Stimulated activated CD4-positive, alpha-beta T cell treated with anti-CD3 and anti-CD28 coated beads, Interleukin-12 subunit alpha, Interleukin-12 subunit beta, amount 100 ng/mL, for 24 hours (primary cell): ENCODE measurements around the gene TXNDC5.
A peak's percentile ranks its signal among the peaks of the same experiment; 100 is the strongest.
"Not testable (repeated sequence)": the region's sequence is repeated elsewhere in the genome, so short reads cannot be mapped to it uniquely, and the experiment has no call there.

Source experiments
- DNase-seq, 2 experiments: peaks; one replicate each; pipeline ENCODE4 v3.0.0-alpha.2; 2020; ENCODE audit warnings: low read depth in 2 of 2

TXNDC5 gene

DNA sequence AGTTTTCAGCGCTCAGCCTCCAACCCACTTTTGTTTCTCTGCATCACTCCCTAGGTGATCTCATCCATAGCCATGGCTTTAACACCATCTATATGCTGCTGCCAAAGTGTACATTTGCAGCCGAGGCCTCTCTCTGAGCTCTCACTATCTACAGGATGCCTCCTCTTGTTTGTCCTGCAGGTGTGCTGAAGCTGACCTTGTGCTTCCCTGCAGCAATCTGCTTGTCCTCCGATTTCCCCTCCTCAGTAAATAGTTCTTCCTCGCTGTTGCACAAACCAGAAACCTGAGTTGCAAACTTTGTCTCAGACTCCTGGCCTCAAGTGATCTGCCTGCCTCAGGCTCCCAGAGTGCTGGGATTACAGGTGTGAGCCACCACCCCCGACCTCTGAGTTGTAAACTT lies 3.7 kb upstream of the TXNDC5 start:
- DNase-seq, result no peak

DNA sequence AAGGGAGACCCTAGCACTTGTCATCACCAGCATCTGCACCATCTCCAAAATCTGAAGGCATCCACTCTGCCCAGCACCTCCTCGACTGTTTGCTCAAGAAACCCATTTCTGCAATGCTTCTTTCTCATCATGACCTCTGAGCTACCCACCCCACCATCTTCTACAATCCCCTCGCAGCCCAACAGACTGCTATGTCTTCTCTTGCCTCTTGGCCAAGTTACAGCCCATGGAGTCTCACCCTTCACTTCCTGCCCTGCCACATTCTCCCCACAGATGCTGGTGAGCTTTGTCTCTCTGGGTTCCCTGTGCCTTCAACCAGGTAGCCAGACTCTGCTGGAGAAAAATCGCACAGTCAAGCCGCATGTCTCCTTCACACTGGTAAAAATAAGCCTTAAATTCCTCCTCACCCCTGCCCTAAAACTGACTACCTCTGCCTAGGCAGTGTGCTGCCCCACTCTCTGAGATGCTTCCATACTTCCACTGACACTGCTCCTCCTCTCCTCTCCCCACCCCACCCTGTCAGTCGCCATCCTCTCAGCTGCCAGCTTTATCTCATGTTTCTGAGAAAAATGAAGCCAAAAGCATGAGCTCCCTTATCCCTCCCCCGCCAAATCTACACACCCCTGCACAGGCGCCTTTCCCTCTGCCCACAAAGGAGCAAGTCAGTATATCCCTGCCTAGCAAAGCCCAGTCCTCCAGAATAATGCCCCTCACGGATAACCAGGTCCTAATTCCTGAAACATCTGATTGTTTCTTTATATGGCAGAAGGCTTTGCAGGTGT lies 2.3 kb upstream of the TXNDC5 start:
- no peak for DNase-seq

- no peak for DNase-seq
Measured at GRCh38 chr6:7912024-7912423, 1.4 kb upstream of the TXNDC5 start.

- DNase-seq, result no peak
Measured at GRCh38 chr6:7911345-7911725, 747 bp upstream of the TXNDC5 start.

DNA sequence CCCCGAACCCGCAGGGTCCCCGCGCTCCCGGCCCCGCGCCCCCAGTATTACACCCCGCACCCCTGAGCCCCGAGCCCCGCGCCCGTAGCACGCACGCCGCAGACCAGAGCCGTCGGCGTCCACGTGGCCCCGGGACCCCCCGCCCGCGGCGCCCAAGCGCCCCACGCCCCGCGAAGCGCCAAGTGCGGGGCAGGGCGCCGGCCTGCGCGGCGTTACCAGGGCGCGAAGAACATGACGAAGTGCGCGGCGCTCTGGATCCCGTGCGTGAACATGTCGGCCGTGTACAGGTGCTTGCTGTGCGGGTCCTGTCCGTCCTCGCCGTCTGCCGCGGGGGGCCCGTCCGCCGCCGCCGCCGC lies 312 bp downstream of the TXNDC5 start:
- no peak for DNase-seq

GRCh38 chr6:7909323-7910276 lies 988 bp downstream of the TXNDC5 start:
- DNase-seq, result peak; percentile 24 to 59

DNA sequence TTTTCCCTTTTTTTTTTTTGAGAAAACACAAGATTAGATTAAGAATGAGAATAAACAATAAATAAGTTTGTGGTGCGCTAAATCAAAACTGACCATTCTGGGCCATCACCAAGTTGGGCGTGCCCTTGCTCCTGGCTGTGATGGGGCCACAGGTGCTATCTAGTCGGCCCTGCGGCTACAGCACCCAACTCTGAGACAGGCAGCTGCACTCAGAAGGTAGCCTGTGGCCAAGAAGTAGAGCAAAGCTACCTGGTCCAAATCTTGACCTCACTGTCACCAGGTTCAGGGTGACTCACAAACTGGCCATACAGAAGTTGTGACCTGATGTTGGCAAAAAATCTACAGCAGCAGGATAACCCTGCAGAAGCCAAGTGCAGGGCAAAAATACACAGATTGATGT lies 3.4 kb downstream of the TXNDC5 start:
- DNase-seq, result no peak

- no peak for DNase-seq
Measured at GRCh38 chr6:7906741-7907140, 3.8 kb downstream of the TXNDC5 start.

DNA sequence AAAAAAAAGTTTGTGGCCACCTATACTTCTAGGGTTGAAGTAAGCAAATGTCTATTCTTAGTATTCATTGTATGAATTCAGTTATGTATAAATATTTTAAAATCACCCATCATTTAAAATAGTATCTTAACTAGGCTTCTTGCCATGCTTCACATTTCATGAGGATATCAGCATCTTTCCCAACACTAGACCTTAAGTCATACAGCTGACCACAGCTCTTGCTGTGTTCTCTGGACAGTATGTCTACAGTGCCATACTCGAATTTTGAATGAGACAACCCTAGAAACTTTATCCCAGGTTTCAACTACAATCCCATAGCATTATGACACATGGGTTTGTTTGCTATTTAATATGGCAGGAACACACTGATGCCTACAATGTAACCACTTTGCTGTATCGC lies 5.2 kb downstream of the TXNDC5 start:
- DNase-seq, result no peak

GRCh38 chr6:7904654-7905319 lies 5.8 kb downstream of the TXNDC5 start:
- DNase-seq, result no peak

GRCh38 chr6:7903673-7904072 lies 6.9 kb downstream of the TXNDC5 start:
- no peak for DNase-seq

DNA sequence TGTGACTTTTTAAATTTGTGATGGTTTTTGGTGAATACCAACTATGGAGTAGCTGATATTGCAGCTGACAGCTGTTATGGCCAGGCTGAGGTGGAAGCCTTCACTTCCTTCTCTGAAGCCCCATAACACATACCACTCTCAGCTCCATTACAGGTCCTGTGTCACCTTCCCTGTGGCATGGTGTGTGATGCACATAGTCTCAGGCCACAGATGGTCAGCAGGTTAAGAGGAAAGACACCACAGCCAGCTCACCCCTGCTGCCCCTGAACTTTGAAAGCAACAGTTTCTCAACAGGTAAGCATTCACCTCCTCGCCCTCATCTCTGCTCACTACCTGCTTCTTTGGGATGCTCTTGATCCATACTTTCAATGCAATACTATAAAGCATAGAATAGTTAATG lies 7.7 kb downstream of the TXNDC5 start:
- DNase-seq, result no peak

DNA sequence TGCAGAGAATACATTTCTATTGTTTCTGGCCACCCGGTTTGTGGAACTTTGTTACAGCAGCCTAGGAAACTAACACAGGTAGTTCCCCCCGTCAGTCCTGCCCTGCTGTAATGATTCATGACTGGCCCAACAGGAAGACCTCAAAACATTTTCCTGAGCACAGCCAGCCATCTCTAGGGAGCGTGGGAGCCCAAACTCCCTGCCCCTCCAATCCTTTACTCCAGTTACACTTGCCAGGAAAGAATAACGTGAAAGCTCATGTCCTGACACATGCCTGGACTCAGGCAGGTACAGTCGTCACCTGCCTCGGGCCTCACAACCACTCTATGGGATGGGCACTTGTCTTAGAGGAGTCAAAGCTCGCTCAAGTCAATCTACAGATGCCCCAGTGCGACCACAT lies 8.4 kb downstream of the TXNDC5 start:
- DNase-seq, result no peak

DNA sequence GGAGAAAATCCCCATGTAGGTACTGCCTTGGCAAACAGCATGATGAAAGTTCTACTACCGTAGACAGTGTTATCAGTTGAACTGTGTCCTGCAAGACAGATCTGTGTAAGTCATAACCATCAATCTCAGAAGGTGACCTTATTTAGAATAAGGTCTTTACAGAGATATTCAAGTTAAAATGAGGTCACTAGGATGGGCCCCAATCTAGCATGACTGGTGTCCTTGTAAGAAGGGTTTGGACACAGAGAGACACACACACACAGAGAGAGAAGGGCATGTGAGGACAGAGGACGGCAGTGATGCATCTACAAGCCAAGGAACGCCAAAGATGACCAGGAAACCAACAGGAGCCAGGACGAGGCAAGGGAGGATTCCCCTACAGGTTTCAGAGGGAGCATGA lies 8.8 kb downstream of the TXNDC5 start:
- DNase-seq, result no peak

DNA sequence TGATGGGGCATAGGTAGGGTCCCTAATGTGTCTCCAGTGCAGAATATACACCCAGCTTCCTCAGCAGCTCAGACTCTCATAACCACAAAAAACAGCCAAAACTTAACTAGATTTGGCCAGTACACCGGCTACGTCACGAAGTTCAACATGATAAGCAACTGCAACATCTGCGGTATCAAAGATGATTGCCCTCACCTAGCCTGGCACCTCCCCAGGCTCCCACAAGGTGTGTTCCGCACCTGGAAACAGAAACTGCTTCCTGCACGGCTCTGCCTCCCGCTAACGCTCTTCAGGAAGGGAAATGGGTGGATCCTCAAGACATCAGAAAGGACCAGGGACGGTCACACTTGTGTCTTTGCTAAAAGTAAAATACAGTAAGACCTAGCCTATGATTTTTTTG lies 9.5 kb downstream of the TXNDC5 start:
- no peak for DNase-seq

DNA sequence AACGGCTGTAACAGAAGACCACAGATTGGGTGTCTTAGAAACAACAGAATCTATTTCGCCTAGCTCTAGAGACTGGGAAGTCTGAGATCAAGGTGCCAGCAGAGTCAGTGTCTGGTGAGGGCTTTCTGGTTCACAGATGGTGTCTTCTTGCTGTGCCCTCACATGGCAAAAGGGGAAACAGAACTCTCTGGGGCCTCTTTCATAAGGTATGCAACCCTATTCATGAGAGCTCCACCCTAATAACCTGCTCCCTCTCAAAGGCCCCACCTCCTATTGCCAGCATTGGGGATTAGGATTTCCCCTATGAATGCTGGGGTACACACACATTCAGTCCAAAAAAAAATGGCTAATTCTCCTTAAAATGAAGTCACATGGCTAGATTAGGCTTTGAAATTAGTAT lies 10.0 kb downstream of the TXNDC5 start:
- DNase-seq, result no peak

DNA sequence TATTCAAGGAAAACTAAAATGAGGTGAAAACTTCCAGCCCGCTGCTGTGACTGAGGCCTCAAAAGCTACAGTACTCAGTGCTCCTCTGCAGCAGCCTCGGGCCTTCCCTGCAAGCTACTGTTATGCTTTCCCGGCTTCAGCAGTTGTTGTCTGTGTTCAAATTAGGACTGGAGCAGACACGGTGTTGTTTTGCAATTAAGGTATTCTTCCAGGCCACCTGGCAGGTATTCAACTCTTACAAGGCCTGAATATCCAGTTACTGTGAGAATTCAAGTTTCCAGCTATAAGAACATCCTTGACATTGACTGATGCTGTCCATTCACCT lies 10.7 kb downstream of the TXNDC5 start:
- no peak for DNase-seq

DNA sequence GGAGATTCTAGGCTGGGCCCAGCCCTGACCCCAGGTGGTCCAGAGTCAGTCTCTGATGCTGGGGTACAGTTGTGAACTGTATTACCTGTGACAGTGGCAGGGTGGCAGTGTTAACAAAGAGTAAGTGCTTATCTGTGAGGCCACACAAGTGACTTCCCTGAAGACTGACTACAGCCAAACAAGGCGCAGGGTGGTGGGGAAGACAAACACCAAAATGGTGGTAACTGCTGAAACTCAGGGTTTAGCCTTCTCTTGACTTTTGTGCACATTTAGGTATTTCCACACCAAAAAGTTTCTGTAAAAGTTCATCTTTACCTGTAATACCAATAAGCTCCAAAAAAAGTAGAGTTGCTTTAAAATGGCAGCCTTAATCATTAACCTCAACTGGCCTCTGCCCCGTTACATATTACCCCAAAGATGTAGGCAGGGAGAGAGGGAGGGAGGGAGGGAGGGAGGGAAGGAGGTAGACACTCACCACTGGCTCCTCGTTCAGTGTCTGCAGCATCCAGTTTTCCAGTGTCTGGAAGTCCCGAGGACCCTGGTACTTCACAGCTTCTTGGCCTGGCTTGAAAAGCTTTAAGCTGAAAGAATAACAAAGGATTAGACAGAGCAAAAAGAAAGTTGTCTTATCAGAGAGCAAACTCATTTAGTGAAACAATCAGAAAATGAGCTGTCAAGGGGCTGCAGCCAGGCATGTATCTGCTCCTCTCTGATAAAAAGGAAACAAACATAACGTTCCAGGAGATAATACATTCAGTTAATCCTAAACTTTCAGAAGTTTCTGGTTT lies 11.3 kb downstream of the TXNDC5 start:
- DNase-seq, result no peak

DNA sequence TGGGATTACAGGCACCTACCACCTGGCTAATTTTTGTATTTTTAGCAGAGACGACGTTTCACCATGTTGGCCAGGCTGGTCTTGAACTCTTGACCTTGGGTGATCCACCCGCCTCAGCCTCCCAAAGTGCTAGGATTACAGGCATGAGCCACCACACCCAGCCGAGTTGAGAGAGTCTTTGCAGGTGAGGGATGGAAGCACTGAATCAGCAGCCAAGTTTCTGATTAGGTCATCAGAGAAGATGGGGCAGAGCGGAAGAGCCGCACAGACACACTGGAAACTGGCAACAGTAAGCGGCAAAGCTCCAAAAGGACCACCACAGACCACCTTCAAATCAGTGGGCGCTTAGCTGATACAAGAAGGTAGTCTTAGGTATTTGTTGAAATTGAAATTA lies 12.4 kb downstream of the TXNDC5 start:
- DNase-seq, result not testable (repeated sequence)

GRCh38 chr6:7897461-7898192 lies 13.0 kb downstream of the TXNDC5 start:
- no peak for DNase-seq

- no peak for DNase-seq
Measured at GRCh38 chr6:7896465-7896987, 14.1 kb downstream of the TXNDC5 start.
